HG02840 (cell line): ENCODE measurements around the gene LRP6.

Experiments used
- ATAC-seq: cut with Tn5 transposase; IDR thresholded peaks from one replicate; pipeline ENCODE4 v1.9.1; 2021; ENCODE audit warnings: mild to moderate bottlenecking, moderate library complexity, moderate number of reproducible peaks; ENCODE audit not compliant: unreplicated experiment, low FRiP score

Gene LRP6

DNA sequence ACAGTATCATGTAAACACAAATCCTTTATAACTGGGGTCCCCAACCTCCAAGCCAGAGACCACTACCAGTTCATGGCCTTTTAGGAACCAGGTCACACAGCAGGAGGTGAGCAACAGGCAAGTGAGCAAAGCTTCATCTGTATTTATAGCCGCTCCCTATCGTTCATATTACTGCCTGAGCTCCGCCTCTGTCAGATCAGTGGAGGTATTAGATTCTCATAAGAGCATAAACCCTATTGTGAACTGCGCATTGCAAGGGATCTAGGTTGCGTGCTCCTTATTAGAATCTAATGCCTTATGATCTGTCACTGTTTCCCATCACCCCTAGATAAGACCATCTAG is 49.9 kb downstream of the LRP6 start:
- no peak for ATAC-seq

GRCh38 chr12:12216349-12217017 is 50.4 kb downstream of the LRP6 start:
- ATAC-seq: no peak

- ATAC-seq: no peak
Measured at GRCh38 chr12:12214635-12215131, 52.2 kb downstream of the LRP6 start.

DNA sequence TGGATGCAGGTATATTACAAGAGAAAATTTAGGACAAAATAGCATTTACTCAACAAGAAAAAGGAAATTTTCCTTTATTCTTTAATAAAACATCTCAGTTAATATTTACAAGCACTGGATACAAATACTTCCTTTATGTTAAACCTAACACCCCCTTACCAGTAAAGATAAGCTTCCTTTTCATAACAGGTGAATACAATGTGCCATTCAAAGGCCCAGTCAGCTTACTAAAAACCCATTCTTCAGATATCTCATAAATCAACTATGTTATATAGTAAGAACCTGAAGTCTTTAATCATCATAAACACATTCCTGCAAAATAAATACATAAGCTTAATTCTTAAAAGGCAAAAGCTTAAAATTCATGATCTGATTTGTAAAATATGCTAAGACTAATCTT is 52.6 kb downstream of the LRP6 start:
- no peak for ATAC-seq

DNA sequence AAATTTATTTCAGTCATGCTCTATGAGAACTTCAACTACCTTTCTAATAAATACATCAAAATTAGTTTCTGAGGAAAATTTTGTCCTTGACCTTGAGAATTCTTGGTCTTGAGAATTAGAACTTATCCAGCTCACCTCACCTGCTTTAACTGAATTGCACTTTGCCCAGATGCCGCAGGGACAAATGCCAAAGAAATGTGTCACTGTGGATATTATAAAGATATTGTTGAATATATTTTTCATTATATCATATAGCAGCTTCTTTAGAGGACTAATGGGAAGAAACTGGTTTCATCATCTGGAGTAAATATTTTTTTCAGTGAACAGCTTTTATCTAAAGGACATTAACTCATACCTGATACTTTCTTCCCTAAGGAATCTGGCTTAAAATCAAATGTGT is 54.1 kb downstream of the LRP6 start:
- no peak for ATAC-seq

- ATAC-seq: no peak
Measured at GRCh38 chr12:12210983-12211382, 55.9 kb downstream of the LRP6 start.

DNA sequence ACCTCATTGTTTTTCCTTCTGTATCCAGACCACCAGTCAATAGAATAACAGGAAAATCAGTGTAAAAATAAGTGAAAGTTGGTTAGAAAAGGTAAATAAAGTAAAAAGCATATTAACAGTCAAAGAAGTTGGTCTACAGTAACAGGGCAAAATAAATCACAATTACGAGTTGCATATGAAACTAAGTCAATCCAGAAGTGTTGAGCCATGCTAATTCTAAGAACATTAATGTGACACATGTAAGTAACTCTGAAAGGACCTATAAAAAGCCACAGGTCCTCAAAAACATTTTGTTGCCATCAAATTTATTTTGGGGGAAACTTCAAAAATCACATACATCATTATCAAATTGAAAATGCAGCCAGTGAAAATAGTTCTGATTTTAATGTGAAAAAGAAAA is 56.4 kb downstream of the LRP6 start:
- ATAC-seq: no peak

- no peak for ATAC-seq
Measured at GRCh38 chr12:12209675-12210074, 57.2 kb downstream of the LRP6 start.

DNA sequence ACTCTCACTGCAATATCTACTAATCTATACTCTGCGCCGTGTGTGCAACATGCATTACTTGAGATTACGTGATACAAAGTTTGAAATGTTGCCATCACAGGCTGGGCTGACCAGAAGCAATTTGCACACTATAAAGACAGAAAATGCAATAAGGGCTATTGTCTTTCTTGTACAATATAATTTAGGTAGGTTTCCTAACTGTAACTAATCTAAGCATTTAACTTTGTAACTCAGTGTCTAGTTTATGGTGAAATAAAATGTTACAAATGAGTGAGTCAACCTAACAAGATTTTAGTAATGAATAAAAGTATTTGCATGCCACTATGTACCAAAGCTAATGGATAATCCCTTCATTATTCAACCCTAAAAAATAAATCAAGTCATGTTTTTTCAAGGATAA is 57.8 kb downstream of the LRP6 start:
- ATAC-seq: no peak

GRCh38 chr12:12207746-12208145 is 59.1 kb downstream of the LRP6 start:
- ATAC-seq: no peak

DNA sequence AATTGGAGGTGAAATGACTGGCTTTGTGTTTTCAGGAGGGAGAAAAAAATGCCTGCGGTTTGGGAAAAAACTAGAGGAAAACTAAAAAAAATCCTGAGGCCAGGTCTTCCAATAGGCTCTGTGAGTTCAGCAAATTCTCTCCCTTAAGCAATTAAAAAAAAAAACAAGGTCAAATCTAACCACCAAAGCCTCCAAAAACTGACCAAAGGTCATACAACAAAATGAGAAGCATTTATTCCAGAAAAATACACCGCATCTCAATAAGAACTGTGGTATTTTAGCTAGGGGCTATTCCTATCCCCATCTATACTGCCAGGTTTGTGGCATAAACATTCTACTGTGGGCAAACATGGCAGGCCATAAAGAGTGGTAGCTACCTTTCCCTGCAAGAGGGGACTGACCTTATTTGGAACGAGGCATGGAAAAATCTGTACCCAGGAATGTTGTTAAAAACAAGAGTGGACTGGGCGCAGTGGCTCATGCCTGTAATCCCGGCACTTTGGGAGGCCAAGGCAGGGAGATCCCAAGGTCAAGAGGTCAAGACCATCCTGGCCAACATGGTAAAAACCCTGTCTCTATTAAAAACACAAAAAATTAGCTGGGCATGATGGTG is 60.0 kb downstream of the LRP6 start:
- no peak for ATAC-seq

GRCh38 chr12:12202747-12203146 is 64.1 kb downstream of the LRP6 start:
- ATAC-seq: no peak

DNA sequence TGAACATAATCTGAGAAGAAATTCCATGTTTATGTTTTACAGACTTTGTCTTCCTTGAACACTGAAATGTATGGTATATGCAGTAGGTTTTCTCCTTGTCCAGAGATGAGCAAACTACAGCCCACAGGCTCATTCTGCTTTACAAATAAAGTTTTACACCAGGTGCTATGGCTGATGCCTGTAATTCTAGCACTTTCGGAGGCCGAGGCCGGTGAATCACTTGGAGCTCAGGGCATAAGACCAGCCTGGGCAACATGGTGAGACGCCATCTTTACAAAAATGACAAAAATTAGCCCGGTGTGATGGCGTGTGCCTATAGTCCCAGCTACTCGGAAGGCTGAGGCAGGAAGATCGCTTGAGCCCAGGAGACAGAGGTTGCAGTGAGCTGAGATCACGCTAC is 64.7 kb downstream of the LRP6 start:
- ATAC-seq: no peak

GRCh38 chr12:12201274-12201758 is 65.5 kb downstream of the LRP6 start:
- ATAC-seq: no peak

DNA sequence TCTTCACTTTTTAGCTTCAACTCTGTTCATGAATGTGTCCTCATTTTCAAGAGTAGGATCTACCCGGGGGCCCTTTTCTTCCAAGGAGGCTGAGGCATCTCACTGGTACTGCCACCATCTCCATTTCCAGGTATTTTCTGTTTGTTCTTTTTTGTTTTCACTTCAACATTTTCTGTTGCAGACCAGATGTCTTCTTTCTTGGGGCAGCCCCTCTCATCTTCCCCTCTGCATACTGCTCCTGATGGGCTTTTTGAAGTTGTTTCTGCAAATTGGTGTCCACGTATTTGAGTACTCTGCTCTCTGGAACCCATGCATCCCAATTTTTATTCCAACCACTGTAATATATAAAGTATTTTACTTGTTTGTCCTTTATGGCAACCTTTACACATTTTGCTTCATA is 66.5 kb downstream of the LRP6 start:
- no peak for ATAC-seq

DNA sequence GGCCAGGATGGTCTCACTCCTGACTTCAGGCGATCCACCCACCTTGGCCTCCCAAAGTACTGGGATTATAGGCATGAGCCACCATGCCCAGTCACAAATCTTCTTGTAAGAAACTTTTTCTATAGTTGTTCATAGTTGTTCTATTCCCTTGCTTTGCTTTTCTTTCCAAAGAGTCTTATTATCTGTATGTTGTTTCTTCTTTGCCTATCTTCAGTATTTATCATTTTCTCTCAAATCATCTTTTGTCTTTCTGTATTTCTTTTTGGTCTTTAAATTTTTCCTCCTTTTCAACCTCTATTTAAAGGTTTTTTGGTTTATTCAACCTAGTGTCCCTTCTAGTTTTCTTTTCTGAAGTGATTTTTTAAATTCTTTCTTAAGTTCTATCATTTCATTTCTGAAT is 68.7 kb downstream of the LRP6 start:
- ATAC-seq: no peak

DNA sequence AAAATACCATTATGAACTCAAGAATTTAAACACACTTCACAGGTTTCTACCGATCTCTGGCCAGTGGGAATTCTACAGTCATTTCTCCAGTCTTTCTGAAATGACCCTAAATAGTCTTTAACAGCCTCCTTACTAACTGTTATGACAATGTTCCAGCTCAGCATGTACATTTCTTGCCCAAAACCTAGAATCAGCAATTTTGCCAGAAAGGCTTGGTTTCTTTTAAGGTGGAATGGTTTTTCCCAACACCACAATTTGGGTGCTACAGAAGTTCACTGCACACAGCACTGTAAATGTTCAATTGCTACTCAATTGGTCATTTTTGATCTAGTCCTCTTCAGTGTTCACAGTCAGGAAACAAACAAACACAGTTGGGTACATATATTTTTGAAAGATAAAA is 69.7 kb downstream of the LRP6 start:
- no peak for ATAC-seq

GRCh38 chr12:12195516-12195915 is 71.3 kb downstream of the LRP6 start:
- ATAC-seq: no peak

GRCh38 chr12:12195081-12195480 is 71.8 kb downstream of the LRP6 start:
- no peak for ATAC-seq

DNA sequence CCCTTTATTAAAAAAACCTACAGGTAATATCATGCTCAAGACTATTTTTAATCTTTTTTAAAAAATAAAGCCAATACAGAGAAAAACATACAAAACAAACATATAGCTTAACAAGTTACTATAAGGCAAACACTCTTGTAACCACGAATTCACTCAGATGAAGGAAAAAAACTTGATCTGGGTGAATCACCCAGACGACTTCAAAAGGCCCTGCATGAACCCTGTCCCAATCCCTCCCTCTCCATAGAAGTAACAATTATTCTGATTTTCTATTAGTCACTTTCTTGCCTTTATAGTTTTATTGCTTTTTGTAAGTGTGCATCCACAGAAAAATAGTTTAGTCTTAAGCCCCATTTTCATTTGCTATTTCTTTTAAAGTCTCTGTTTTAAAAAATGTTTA is 72.6 kb downstream of the LRP6 start:
- ATAC-seq: no peak

DNA sequence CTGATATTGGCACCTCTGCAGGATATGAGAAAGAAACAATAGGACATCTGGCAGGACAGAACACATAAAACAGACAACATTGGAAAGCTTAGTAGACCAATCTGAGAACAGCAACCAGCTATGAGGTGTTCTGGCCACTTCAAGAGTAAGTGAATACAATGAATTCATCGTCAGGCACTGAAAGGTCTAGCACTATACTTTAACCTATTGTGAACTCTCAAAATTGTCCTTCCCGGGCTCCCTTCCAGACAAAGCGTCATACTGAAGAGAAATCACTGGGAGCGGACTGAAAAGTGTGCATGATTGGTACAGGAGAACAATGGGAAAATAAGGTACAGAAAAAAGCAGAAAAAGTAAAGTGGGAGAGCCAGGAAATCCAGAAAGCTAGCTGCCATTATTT is 75.8 kb downstream of the LRP6 start:
- no peak for ATAC-seq

DNA sequence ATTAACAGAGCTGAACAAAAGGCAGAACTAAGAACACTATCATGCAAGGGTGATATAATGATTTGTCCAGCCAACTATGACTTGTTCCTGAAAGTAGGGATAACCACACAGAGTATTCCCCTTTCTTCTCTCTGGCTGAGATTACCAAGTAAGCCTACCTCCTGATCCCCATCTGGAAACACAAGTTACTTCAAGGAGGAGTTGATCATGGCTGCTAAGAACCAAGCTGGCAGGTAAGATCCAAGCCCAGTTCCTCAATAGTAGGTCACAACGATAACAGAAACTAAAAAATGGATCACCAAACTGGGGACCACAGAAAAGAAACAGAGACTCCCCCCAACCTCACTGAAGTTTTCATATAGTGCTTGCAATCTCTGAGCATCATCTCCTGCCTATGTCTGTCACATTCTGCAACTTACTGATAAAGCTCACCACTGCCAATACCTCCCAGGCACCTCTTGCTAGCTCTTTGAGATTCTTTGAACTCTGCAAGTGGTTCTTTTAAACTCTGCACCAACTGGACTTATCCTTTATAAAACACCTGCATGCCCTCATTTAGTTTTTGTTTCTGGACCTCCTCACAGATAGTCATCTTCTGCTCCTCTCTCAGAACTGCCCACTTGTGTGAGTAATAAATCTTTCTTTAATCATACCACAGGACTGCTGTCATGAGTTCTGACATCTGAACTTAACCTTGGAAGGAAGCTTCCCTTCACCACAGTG is 76.6 kb downstream of the LRP6 start:
- no peak for ATAC-seq
